GM12801 (cell line): ENCODE results near the gene NUDT8.

ENCODE experiments used
- CTCF ChIP-seq: IDR thresholded peaks from one replicate; pipeline ENCODE4 v1.5.1; 2011; ENCODE audit warnings: control low read depth; ENCODE audit not compliant: insufficient read length; ENCODE audit errors: extremely low read depth

The NUDT8 gene

GRCh38 chr11:67634366-67635230, 4.9 kb upstream of the NUDT8 start:
- no peak for TF ChIP-seq CTCF

GRCh38 chr11:67633758-67634365, 4.1 kb upstream of the NUDT8 start:
- TF ChIP-seq CTCF = no peak

- no peak for TF ChIP-seq CTCF
Measured at GRCh38 chr11:67632982-67633755, 3.4 kb upstream of the NUDT8 start.

- no peak for TF ChIP-seq CTCF
Measured at GRCh38 chr11:67632175-67632981, 2.6 kb upstream of the NUDT8 start.

GRCh38 chr11:67631853-67632174, 2.1 kb upstream of the NUDT8 start:
- TF ChIP-seq CTCF = no peak

GRCh38 chr11:67631411-67631810, 1.7 kb upstream of the NUDT8 start:
- TF ChIP-seq CTCF = no peak

- TF ChIP-seq CTCF = no peak
Measured at GRCh38 chr11:67630943-67631331, 1.2 kb upstream of the NUDT8 start.
